ENCODE results near the gene ACCS. TPM values are rescaled to one million over a fixed set of nuclear protein-coding genes. Genes with fewer than 3 reads are reported as not detected.

ACCS gene
- total and polyA plus RNA-seq, 9 of the 15 experiments (the other 6 are each of a cell fraction or from before 2014, with no cell fraction given): 4.2 to 25.9 (median 16.3) TPM

DNA sequence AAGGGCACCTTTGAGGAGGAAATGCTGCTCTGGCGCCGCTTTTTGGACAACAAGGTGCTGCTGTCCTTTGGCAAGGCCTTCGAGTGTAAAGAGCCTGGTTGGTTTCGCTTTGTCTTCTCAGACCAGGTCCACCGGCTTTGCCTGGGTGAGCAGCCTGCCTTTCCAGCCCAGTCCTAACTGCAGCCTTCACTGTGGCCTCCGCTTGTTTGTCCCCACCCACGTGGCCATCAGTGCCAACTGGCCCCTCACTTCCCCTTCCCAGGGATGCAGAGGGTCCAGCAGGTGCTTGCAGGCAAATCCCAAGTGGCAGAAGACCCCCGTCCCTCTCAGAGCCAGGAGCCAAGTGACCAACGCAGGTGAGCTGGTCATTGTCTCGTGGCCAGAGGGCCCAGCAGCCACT is 17.4 kb downstream of the ACCS start:
- ChIA-PET CTCF (ENCODE audit: low intra/inter-chr PET ratio) (no interaction called here), POLR2A (interaction anchor here (1.1 kb wide), 1 partner anchor 10 kb away, joined by 3 read pairs; no protein-coding TSS in a partner anchor)
- Histone ChIP-seq H3K27me3 (ENCODE audit: control insufficient read depth in 2 of 2, insufficient read depth in 2 of 2, low read length in 2 of 2) (no peaks in the 10 kb centered on the region), H3K4me1 (replicated peaks in 1 of 2; ENCODE audit: control insufficient read depth in 2 of 2, insufficient read depth in 2 of 2, low read length in 2 of 2) (no peaks in the 10 kb centered on the region), H3K27ac (ENCODE audit: extremely low read depth, low read depth, low read length) (no peak overlapping the region), H3K4me3 (no peak overlapping the region), H2AFZ (ENCODE audit: low read depth, low read length) (no peak overlapping the region), H4K20me1 (replicated peaks; ENCODE audit: control insufficient read depth, insufficient read depth, low read length) (no peaks in the 10 kb centered on the region), H3K79me2 (ENCODE audit: control insufficient read depth, insufficient read depth, low read length) (no peaks in the 10 kb centered on the region), H3K9ac (ENCODE audit: insufficient read depth in 1 of 2, low read depth in 2 of 2, low read length in 2 of 2) (no peak overlapping the region), H3K9me3 (replicated peaks; ENCODE audit: control insufficient read depth, insufficient read depth, low read depth, low read length) (no peaks in the 10 kb centered on the region), H3K36me3 (ENCODE audit: control insufficient read depth, insufficient read depth, low read length) (no peaks in the 10 kb centered on the region; the same call in 2 of the 3 replicates), H3K4me2 (ENCODE audit: insufficient read depth, low read length) (no peak overlapping the region), H3K9me1 (ENCODE audit: control insufficient read depth, insufficient read depth, low read length) (no peaks in the 10 kb centered on the region)
- 59% methylated on average over 9 of the region's 10 CpGs for WGBS (ENCODE audit: insufficient coverage, low coverage, missing lambda C conversion rate)
- intact Hi-C loops (cut with micrococcal nuclease): no loop called here
- in situ Hi-C loops (cut with MboI): no loop called here
- no peak for FAIRE-seq
- TF ChIP-seq ARHGAP35 (IDR thresholded peaks at IDR 0.05; ENCODE audit: partially characterized antibody): no peak
- TF ChIP-seq POLR2G (IDR thresholded peaks at IDR 0.05; ENCODE audit: low read depth, low read length): peak; percentile 54
- no peak for TF ChIP-seq ZNF197 (CRISPR knock-in tag; IDR thresholded peaks at IDR 0.05; ENCODE audit: low read depth)
- no peak for TF ChIP-seq ZFX (CRISPR knock-in tag; IDR thresholded peaks at IDR 0.05)
- TF ChIP-seq ZNF785 (CRISPR knock-in tag; IDR thresholded peaks at IDR 0.05): no peak
- DNase-seq (ENCODE audit: extremely low read depth in 1 of 4, low spot score in 3 of 4): no peak
- no peak for ATAC-seq
- BruUV-seq (replicated peaks): no TSS peak

DNA sequence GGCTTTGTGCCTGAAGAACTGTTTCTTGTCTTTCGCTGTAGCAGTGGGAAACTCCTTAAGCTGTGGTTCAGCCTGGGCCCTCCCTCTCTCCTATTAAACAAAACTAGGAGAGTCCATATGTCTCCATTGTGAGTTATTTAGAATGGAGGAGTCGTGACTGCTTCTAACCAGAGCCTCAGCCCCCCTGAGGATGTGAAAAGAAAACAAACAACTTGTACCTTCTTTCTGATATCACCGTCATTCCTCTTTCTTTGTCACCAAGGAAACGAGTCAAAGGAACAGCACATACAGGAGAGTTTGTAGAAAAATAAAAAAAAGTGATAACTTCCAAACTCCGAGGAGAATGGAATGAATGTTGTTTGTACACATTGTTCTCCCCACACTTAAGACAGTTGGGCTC is 17.8 kb downstream of the ACCS start:
- no peaks in the 10 kb centered on the region for H3K4me1 ChIP-seq (replicated peaks in 1 of 2; ENCODE audit: control insufficient read depth in 2 of 2, insufficient read depth in 2 of 2, low read length in 2 of 2)
- no peaks in the 10 kb centered on the region; the same call in 2 of the 3 replicates for H3K36me3 ChIP-seq (ENCODE audit: control insufficient read depth, insufficient read depth, low read length)
- POLR2A ChIA-PET: interaction anchor here (0.6 to 2.2 kb wide), 3 partner anchors 11 to 185 kb away, joined by 4 to 11 read pairs (median 4); partner anchors contain the start of gene EXT2
- CTCF ChIA-PET (ENCODE audit: low intra/inter-chr PET ratio): no interaction called here
- no peaks in the 10 kb centered on the region for H4K20me1 ChIP-seq (replicated peaks; ENCODE audit: control insufficient read depth, insufficient read depth, low read length)
- no TSS peak for BruUV-seq (replicated peaks)
- no peak overlapping the region for H3K27ac ChIP-seq (ENCODE audit: extremely low read depth, low read depth, low read length)
- FAIRE-seq (no peak), DNase-seq (ENCODE audit: extremely low read depth in 1 of 4, low spot score in 3 of 4) (no peak), ATAC-seq (no peak)
- no peak overlapping the region for H3K4me3 ChIP-seq
- H3K79me2 ChIP-seq (ENCODE audit: control insufficient read depth, insufficient read depth, low read length): no peaks in the 10 kb centered on the region
- WGBS (ENCODE audit: insufficient coverage, low coverage, missing lambda C conversion rate): 56% methylated on average over 5 of the region's 5 CpGs
- no peaks in the 10 kb centered on the region for H3K9me1 ChIP-seq (ENCODE audit: control insufficient read depth, insufficient read depth, low read length)
- in situ Hi-C loops (cut with MboI) (no loop called here), intact Hi-C loops (cut with micrococcal nuclease) (no loop called here)
- no peak overlapping the region for H3K4me2 ChIP-seq (ENCODE audit: insufficient read depth, low read length)
- no peaks in the 10 kb centered on the region for H3K9me3 ChIP-seq (replicated peaks; ENCODE audit: control insufficient read depth, insufficient read depth, low read depth, low read length)
- no peak overlapping the region for H3K9ac ChIP-seq (ENCODE audit: insufficient read depth in 1 of 2, low read depth in 2 of 2, low read length in 2 of 2)
- H2AFZ ChIP-seq (ENCODE audit: low read depth, low read length): no peak overlapping the region
- no peaks in the 10 kb centered on the region for H3K27me3 ChIP-seq (ENCODE audit: control insufficient read depth in 2 of 2, insufficient read depth in 2 of 2, low read length in 2 of 2)
- no peak for TF ChIP-seq HDAC3 (IDR thresholded peaks at IDR 0.05; ENCODE audit: borderline replicate concordance, partially characterized antibody)
- TF ChIP-seq ESRRA (IDR thresholded peaks at IDR 0.05; ENCODE audit: borderline replicate concordance, low read depth): no peak
- TF ChIP-seq, protein P1, sequence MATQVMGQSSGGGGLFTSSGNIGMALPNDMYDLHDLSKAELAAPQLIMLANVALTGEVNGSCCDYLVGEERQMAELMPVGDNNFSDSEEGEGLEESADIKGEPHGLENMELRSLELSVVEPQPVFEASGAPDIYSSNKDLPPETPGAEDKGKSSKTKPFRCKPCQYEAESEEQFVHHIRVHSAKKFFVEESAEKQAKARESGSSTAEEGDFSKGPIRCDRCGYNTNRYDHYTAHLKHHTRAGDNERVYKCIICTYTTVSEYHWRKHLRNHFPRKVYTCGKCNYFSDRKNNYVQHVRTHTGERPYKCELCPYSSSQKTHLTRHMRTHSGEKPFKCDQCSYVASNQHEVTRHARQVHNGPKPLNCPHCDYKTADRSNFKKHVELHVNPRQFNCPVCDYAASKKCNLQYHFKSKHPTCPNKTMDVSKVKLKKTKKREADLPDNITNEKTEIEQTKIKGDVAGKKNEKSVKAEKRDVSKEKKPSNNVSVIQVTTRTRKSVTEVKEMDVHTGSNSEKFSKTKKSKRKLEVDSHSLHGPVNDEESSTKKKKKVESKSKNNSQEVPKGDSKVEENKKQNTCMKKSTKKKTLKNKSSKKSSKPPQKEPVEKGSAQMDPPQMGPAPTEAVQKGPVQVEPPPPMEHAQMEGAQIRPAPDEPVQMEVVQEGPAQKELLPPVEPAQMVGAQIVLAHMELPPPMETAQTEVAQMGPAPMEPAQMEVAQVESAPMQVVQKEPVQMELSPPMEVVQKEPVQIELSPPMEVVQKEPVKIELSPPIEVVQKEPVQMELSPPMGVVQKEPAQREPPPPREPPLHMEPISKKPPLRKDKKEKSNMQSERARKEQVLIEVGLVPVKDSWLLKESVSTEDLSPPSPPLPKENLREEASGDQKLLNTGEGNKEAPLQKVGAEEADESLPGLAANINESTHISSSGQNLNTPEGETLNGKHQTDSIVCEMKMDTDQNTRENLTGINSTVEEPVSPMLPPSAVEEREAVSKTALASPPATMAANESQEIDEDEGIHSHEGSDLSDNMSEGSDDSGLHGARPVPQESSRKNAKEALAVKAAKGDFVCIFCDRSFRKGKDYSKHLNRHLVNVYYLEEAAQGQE (IDR thresholded peaks at IDR 0.05; ENCODE audit: borderline replicate concordance): no peak
- TF ChIP-seq, protein P1 (CRISPR knock-in tag; IDR thresholded peaks at IDR 0.05; ENCODE audit: low read depth): no peak
- TF ChIP-seq ZNF354B (CRISPR knock-in tag; IDR thresholded peaks at IDR 0.05): no peak
